Activated CD4-positive, CD25-positive, alpha-beta regulatory T cell treated with anti-CD3 and anti-CD28 coated beads, Interleukin-2, amount 50 U/mL, for 24 hours (primary cell): Measurements from ENCODE around the gene PRMT3.
"Not testable (repeated sequence)": the region's sequence is repeated elsewhere in the genome, so short reads cannot be mapped to it uniquely, and the experiment has no call there.

Source experiments
- ATAC-seq, 2 donors: fragments of 150-1000 bp; cut with Tn5 transposase; one replicate each; pipeline ENCODE4 v1.10.0; 2021; ENCODE audit warnings: mild to moderate bottlenecking in 1 of 2, moderate library complexity in 1 of 2

Gene PRMT3

GRCh38 chr11:20518323-20518834, 130.9 kb downstream of the PRMT3 start:
- ATAC-seq = no peak

DNA sequence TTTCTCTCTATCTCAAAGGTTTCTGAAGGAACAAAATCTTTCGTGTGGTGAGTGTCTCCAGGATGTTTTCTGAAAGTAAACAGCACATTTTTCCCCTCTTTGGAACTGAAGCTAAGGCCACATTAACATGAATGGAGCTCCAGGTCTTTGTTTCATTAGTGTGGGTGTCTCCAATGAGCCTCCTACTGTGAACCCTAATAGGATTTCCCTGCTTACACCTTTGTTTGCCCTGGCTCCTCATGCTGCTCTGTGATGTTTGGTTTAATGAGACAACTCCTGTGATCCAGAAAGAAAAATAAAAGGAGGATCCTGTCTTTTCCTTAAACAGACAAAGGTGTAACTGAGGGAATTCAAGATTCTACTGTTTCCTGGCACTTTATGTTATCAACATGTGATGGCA, 135.0 kb downstream of the PRMT3 start:
- no peak for ATAC-seq

DNA sequence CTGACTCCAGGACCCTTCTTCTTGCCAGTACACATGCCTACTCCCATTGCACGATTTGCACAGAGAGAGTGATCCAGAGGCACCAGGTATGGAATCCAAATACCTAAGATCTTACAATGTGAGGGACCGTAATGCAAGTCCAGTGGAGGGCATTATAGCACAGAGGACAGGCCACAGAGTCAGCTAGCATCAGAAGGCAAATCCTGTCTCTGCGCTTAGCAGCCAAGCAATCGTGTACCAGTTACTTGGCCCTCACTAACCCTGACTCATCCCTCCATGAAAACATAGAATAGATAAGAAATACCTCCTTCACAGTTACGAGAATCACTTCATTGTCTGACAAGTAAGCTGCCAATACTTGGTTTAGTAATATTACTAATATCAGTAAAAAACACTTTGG, 142.2 kb downstream of the PRMT3 start:
- ATAC-seq = no peak

GRCh38 chr11:20530942-20531703, 143.6 kb downstream of the PRMT3 start:
- ATAC-seq = no peak

DNA sequence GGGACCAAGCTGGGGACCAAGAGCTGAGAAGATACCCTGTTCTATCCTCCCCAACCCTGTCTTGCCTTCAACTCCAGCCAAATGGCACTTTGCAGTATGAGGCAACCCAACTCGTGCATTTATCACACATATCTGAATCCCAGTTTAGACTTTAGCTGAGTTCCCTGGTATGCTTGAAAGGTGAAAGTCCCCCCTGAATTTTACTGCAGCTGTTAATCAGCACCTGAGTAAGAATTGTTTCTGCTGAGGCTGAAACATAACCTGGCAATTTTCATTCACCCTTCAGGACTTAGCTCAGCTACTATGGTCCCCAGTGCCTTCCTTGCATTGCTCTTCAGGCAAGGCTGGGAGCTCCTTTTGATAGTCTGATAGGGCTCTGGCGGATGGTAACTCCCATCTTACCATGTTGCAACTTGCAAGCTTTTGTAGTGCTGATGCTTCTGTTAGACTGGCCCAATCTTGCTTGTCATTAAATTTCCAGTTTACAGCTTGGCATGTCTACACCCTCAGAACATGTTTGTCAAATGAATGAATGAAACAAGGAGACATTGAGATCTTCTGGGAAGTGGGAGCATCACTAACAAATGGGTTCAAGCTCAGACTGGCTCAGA, 147.9 kb downstream of the PRMT3 start:
- ATAC-seq = no peak

- ATAC-seq = no peak
These were observed 148.8 kb downstream of the PRMT3 start for GRCh38 chr11:20536365-20536764.

DNA sequence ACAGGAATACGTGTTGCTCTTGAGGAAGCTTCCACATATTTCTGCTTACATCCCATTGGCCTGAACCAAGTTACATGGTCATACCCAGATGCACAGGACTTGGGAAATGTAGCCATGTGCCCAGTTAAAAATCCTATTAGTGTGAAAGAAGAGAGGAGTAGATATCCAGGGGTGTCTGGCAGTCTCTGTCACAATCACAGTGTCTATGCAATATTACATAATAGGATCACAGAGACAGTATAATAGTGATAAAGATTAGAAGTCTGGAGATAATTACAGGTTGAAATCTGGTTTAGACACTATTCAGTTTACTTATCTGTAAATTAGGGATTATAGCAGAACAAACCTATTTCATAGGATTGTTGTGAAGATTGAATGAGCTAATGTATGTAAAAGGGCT, 149.3 kb downstream of the PRMT3 start:
- no peak for ATAC-seq

GRCh38 chr11:20541503-20541902, 154.0 kb downstream of the PRMT3 start:
- ATAC-seq = no peak

GRCh38 chr11:20544603-20545237, 157.2 kb downstream of the PRMT3 start:
- no peak for ATAC-seq

DNA sequence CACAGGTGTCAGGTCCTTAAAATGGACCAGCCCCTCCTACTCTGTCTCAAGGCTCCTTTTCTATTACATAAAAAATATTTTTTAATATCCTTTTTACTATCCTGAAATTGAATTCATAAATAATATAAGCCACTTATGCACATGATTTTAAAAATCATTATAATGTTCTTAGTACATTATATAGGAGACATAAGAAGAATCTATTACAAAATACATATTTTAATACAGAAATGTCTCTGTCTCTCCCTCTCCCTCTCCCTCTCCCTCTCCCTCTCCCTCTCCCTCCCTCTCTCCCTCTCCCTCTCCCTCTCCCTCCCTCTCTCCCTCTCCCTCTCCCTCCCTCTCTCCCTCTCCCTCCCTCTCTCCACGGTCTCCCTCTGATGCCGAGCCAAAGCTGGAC, 159.9 kb downstream of the PRMT3 start:
- no peak for ATAC-seq

DNA sequence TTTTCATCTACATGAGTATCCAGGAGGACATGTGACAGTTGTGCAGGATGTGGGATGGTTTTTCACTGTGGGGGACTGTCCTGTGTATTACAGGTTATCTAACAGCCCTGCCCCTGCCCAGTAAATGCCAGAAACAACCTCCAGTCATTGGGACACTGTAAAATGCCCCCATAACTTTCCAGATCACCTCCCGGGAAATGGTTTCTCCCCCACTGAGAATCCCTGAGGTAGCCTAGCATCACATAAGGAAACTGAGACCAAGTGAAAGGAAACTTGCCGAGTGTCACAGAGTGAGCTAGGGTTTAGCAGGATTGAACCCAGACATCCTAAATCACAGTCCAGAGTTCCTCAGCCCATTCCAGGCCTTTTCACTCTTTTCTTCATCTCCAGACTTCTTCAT, 163.6 kb downstream of the PRMT3 start:
- no peak for ATAC-seq

DNA sequence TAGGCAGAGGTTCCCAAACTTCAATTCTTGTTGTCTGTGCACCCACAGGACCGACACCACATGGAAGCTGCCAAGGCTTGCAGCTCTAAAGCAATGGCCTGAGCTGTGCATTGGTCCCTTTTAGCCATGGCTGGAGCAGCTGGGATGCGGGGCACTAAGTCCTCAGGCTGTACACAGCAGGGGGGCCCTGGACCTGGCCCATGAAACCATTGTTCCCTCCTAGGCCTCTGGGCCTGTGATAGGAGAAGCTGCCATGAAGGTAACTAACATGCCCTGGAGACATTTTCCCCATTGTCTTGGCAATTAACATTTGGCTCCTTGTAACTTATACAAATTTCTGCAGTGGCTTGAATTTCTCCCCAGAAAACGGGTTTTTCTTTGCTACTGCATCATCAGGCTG, 168.3 kb downstream of the PRMT3 start:
- ATAC-seq = no peak

DNA sequence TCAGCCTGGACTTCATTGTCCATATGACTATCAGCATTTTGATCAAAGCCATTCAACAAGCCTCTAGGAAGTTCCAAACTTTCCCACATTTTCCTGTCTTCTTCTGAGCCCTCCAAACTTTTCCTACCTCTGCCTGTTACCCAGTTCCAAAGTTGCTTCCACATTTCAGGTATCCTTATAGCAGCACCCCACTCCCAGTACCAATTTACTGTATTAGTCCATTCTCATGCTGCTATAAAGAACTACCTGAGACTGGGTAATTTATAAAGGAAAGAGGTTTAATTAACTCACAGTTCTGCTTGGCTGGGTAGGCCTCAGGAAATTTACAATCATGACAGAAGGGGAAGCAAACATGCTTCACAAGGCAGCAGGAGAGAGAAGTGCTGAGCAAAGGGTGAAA, 168.9 kb downstream of the PRMT3 start:
- ATAC-seq = not testable (repeated sequence)

DNA sequence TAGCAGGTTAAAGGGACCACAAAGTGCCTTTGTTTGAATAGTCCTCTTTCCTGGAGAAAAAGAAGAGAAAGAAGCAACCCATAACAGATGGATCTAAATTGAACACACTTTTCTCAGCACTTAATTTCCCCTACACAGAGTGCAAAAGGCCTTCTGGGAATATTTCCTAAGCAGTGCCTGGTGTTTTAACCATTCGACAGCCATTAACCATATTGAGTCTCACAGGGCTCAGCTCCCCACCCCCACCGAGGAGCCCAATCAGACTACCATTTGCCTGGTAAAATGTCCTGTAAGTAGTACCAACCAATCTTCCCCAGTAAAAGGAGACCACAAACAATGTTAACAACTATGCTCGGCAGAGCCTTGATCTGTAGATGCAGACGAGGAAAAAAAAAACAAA, 171.2 kb downstream of the PRMT3 start:
- ATAC-seq = no peak
